Skeletal muscle satellite cell (primary cell): ENCODE measurements around the gene AQP12B.
"Not testable (repeated sequence)": the region's sequence is repeated elsewhere in the genome, so short reads cannot be mapped to it uniquely, and the experiment has no call there.

Experiments
- H3K27me3 ChIP-seq: 2 replicates; pipeline ENCODE4 v1.7.0; 2013; ENCODE audit warnings: low read length; ENCODE audit not compliant: control insufficient read depth, insufficient read depth
- H3K36me3 ChIP-seq: 2 replicates; pipeline ENCODE4 v1.7.0; 2013; ENCODE audit warnings: mild to moderate bottlenecking, control low read depth, low read length; ENCODE audit not compliant: insufficient read depth
- H3K4me1 ChIP-seq: 2 replicates; pipeline ENCODE4 v1.7.0; 2013; ENCODE audit warnings: low read length; ENCODE audit not compliant: control insufficient read depth, insufficient read depth
- H3K4me2 ChIP-seq: 2 replicates; pipeline ENCODE4 v1.7.0; 2013; ENCODE audit warnings: mild to moderate bottlenecking, low read length
- H3K4me3 ChIP-seq: 2 replicates; pipeline ENCODE4 v1.7.0; 2013; ENCODE audit warnings: low read length
- H3K9ac ChIP-seq: 2 replicates; pipeline ENCODE4 v1.7.0; 2013; ENCODE audit warnings: mild to moderate bottlenecking, low read depth, low read length, moderate library complexity
- H3K9me3 ChIP-seq: replicated peaks from 2 replicates; pipeline ENCODE4 v1.7.0; 2013; ENCODE audit warnings: mild to moderate bottlenecking, control low read depth, low read length

Gene AQP12B

DNA sequence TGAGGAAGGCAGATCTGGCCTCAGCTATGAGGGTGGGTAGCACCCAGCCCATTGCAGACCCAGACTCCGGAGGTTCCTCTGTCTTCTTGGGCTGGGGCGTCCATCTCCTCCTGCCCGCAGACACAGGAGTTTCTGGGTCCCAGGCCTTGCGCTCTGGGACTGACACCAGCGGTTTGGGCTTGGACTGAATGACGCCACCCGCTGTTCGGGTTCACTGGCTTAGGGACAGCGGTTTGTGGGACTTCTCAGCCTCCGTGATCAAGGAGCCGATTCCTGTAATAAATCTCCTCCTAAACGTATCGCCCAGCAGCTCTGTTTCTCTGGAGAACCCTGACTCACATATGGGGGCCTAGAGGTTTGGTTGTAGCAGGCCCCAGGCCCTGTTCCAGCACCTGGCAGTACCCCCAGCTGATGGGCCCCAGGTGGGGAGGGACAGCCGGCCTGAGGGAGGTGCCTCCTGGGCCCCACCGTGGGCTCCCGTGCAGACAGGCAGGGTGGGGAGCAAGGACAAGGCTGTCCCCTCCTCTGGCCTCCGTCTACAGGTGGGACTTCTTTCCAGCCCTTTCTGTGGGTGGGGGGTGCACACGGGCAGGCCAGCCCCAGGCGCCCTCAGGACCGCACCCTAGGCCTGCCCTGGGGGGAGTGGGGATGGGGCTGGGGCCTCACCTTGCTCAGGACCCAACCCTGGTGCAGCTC is 4.5 kb upstream of the AQP12B start:
- H3K9ac ChIP-seq = no peak overlapping the region
- H3K36me3 ChIP-seq = no peaks in the 10 kb centered on the region
- H3K4me2 ChIP-seq = no peak overlapping the region
- no peaks in the 10 kb centered on the region for H3K9me3 ChIP-seq
- peaks cover 24% of the 10 kb centered on the region for H3K27me3 ChIP-seq
- no peaks in the 10 kb centered on the region for H3K4me1 ChIP-seq
- no peak overlapping the region for H3K4me3 ChIP-seq

GRCh38 chr2:240686460-240686859 is 3.8 kb upstream of the AQP12B start:
- Histone ChIP-seq H3K27me3 (peaks cover 24% of the 10 kb centered on the region), H3K4me2 (no peak overlapping the region), H3K36me3 (no peaks in the 10 kb centered on the region), H3K4me1 (no peaks in the 10 kb centered on the region), H3K4me3 (no peak overlapping the region), H3K9ac (no peak overlapping the region), H3K9me3 (no peaks in the 10 kb centered on the region)

DNA sequence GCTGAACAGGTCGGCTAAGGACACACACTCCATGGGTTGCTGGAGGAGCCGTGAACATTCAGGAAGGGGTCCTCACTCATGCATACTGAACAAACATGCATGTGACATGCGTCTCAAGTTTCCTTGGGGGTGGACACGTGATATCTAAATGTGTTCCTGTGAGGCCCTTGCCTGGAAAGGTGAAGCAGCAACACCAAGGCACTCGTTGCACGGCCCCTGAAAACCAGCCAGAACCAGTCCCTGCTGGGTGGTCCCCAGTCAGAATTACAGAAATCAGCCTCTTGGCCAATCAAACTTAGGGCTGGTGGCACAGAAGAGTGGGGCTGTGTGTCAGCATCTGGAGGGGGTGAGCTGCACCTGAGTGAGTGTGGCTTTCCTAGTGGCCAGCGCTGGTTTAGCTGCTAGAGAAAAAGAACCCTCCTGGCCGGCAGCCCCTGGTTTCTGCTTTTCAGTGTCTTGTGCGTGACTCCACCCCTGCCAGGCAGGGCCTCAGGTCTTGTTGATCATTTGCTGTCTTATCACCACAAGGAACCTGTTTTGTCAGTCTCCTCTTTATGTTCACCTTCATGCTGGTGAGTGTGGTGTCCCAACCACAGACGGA is 3.2 kb upstream of the AQP12B start:
- Histone ChIP-seq H3K9me3 (no peaks in the 10 kb centered on the region), H3K4me3 (no peak overlapping the region), H3K27me3 (peaks cover 24% of the 10 kb centered on the region), H3K4me2 (no peak overlapping the region), H3K36me3 (no peaks in the 10 kb centered on the region), H3K9ac (no peak overlapping the region), H3K4me1 (no peaks in the 10 kb centered on the region)

- not testable (repeated sequence) for H3K9ac ChIP-seq, H3K4me3 ChIP-seq, H3K9me3 ChIP-seq, H3K4me2 ChIP-seq, H3K4me1 ChIP-seq, H3K36me3 ChIP-seq
- peaks cover 24% of the 10 kb centered on the region for H3K27me3 ChIP-seq
Observed at GRCh38 chr2:240683980-240684728, 1.5 kb upstream of the AQP12B start.

DNA sequence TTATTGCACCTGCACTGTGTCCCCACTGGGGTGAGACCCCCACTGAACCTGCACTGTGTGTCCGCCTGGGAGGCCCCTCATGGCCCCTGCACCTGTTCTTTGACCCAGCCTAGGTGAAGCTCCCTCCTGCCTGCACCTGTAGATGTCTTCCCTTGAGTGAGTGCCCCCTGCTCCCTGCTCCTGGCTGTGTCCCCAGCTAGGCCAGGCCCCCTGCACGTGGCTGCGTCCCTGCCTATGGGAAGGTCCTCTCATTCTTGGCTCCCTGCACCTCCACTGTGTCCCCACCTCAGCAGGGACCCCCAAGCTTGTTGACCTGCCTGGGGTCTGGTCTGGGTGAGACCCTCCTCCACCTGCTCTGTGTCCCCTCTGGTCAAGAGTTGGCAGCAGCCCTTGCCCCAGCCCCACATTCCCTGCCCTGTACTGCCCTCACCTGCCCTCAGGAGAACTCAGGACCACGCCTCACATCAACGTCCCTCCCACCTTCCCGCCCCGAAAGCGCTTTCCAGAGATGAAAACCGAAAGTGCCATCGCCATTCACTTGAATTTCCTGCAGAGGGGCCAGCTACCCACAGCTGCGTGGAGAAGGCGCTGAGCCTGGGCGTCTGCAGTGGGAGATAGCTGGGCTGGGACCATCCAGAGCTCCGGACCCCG is 769 bp upstream of the AQP12B start:
- peaks cover 24% of the 10 kb centered on the region for H3K27me3 ChIP-seq
- H3K4me1 ChIP-seq, H3K36me3 ChIP-seq, H3K9me3 ChIP-seq, H3K4me2 ChIP-seq, H3K4me3 ChIP-seq, H3K9ac ChIP-seq: not testable (repeated sequence)

DNA sequence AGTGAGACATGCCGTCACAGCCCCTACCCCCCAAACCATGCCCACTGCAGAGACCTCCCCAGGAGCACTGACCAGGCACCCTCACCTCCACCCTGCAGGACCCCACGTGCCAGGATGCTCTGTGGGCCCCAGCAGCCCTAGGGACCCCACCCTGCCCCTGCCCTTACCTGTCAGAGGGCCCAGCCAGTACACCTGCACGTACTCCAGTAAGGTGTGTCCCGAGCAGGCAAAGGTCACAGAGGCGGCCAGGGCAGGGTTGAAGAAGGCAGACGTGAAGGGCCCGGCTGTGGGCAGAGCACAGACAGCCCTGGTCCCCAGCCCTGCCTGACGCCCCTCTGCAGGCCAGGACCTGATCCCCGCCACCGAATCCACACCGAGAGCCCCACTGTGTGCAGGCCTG is 2.5 kb downstream of the AQP12B start:
- H3K9me3 ChIP-seq, H3K9ac ChIP-seq, H3K4me1 ChIP-seq, H3K27me3 ChIP-seq, H3K4me2 ChIP-seq, H3K4me3 ChIP-seq, H3K36me3 ChIP-seq: not testable (repeated sequence)

DNA sequence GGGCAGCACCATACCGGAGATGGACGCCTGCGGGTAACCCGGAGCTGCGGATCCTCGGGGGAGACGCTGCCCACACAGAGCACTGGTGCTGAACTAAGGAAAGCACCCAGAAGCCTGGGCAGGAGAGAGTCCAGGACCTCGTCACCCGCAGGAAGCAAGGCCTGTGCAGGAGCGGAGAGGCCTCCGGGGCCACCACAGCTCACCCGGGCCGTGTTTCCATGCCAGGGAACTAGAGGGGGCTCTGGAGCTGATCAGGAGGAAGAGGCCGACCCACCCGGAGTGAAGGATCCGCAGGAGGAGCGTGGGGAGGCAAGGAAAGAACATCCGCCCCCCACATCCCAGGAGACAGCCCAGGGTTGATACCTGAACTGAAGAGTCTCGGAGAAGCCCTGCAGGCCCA is 3.8 kb downstream of the AQP12B start:
- H3K36me3 ChIP-seq, H3K4me3 ChIP-seq, H3K27me3 ChIP-seq, H3K4me1 ChIP-seq, H3K9ac ChIP-seq, H3K9me3 ChIP-seq, H3K4me2 ChIP-seq: not testable (repeated sequence)

GRCh38 chr2:240678043-240678442 is 4.6 kb downstream of the AQP12B start:
- H3K4me3 ChIP-seq, H3K4me2 ChIP-seq: not testable (repeated sequence)

DNA sequence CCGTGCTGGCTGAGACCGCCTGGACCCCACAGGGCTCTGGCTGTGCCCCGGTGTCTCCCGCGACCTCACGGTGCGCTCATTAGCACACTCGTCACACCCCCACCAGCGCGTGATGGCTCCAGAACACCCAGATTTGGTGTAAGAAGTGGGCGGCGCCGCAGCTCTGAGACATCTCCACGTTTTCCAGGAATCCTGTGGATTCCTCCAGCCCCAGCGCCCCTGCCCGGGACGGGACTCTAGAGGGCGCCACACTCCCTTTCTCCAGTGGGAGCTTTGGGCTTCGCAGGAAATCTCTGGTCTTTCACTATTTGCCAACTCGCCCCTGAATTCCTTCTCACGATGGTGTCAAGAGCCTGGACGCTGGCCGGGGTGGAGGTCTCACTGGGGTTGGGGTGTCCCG is 7.3 kb downstream of the AQP12B start:
- not testable (repeated sequence) for H3K9ac ChIP-seq, H3K36me3 ChIP-seq, H3K9me3 ChIP-seq, H3K4me2 ChIP-seq, H3K4me3 ChIP-seq, H3K4me1 ChIP-seq
- peaks cover 29% of the 10 kb centered on the region for H3K27me3 ChIP-seq

More at GRCh38 chr2:240678043-240678442, 4.6 kb downstream of the AQP12B start:
- H3K9me3 ChIP-seq, H3K27me3 ChIP-seq, H3K9ac ChIP-seq, H3K36me3 ChIP-seq, H3K4me1 ChIP-seq: not testable (repeated sequence)

DNA sequence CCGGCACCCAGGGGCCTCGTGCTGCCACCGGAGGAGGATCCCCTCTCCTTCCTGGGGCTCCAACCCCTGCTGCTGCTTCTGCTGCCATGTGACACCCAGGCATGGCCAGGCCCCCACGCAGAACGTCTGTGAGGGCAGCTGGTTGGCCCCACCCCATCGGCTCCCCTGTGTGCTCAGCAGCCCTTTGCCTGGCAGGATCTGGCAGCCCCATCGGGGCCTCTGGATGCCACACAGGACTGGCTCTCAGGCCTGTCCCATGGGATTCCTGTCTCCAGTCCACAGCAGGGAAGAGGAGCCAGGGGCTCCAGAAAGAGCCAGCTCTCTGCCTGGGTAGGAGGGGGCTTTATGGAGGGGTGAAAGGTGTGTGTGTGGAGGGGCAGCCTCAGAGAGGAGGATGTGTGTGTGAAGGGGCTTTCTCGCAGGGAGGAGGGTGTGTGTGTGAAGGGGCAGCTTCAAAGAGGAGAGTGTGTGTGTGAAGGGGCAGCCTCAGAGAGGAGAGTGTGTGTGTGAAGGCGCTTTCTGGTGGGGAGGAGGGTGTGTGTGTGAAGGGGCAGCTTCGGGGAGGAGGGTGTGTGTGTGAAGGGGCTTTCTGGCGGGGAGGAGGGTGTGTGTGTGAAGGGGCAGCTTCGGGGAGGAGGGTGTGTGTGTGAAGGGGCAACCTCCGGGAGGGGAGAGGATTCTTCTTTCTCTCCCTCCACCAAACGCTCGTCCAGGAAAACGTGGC is 8.1 kb downstream of the AQP12B start:
- not testable (repeated sequence) for H3K4me1 ChIP-seq, H3K4me3 ChIP-seq, H3K36me3 ChIP-seq, H3K9me3 ChIP-seq, H3K9ac ChIP-seq, H3K4me2 ChIP-seq
- H3K27me3 ChIP-seq = peaks cover 37% of the 10 kb centered on the region

GRCh38 chr2:240672701-240673190 is 9.9 kb downstream of the AQP12B start:
- H3K4me1 ChIP-seq = no peaks in the 10 kb centered on the region
- no peak overlapping the region for H3K4me2 ChIP-seq
- no peak overlapping the region for H3K4me3 ChIP-seq
- no peak overlapping the region for H3K9ac ChIP-seq
- H3K27me3 ChIP-seq = peaks cover 52% of the 10 kb centered on the region
- H3K9me3 ChIP-seq = no peaks in the 10 kb centered on the region
- H3K36me3 ChIP-seq = no peaks in the 10 kb centered on the region
